Esophagus (tissue), 2 donors: Measurements from ENCODE around the gene BICD2. TPM values are rescaled to one million over a fixed set of nuclear protein-coding genes. Genes with fewer than 3 reads are reported as not detected.

Source experiments
- H3K27ac ChIP-seq, 2 donors: one replicate each; pipeline ENCODE4 v1.5.1; 2013; ENCODE audit warnings: low read depth in 2 of 2, mild to moderate bottlenecking in 2 of 2, inconsistent platforms in 1 of 2, low read length in 1 of 2, moderate library complexity in 1 of 2
- H3K27me3 ChIP-seq, 2 donors: one replicate each; pipeline ENCODE4 v1.6.1; 2013; ENCODE audit warnings: low read length in 2 of 2, control low read depth in 1 of 2, mild to moderate bottlenecking in 1 of 2; ENCODE audit not compliant: insufficient read depth in 2 of 2, control insufficient read depth in 1 of 2
- H3K36me3 ChIP-seq, 2 donors: one replicate each; pipeline ENCODE4 v1.6.1; 2013; ENCODE audit warnings: low read length in 1 of 2; ENCODE audit not compliant: control insufficient read depth in 2 of 2, insufficient read depth in 2 of 2
- H3K4me1 ChIP-seq, 2 donors: one replicate each; pipeline ENCODE4 v1.6.1; 2013; ENCODE audit warnings: low read length in 1 of 2; ENCODE audit not compliant: control insufficient read depth in 2 of 2, insufficient read depth in 2 of 2
- H3K4me3 ChIP-seq, 2 donors: one replicate each; pipeline ENCODE4 v1.5.1; 2013; ENCODE audit warnings: low read length in 2 of 2, mild to moderate bottlenecking in 2 of 2, low read depth in 1 of 2, moderate library complexity in 1 of 2
- H3K9me3 ChIP-seq, 2 donors: one replicate each; pipeline ENCODE4 v1.6.1; 2013; ENCODE audit warnings: mild to moderate bottlenecking in 2 of 2, low read depth in 1 of 2, low read length in 1 of 2, moderate library complexity in 1 of 2; ENCODE audit not compliant: control insufficient read depth in 2 of 2, insufficient read depth in 1 of 2
- WGBS, 2 donors: extraction: QIAGEN DNeasy Blood & Tissue Kit; methylation state at CpG; one replicate each; pipeline ENCODE4 v1.1.7; 2013; 5-methylcytosine and 5-hydroxymethylcytosine counted together
- polyA plus RNA-seq, 2 donors: library from polyadenylated mRNA; stranded (reverse); fragments of 200-250 nt; gene quantifications; one replicate each; pipeline ENCODE4 v1.2.3, GENCODE V29; 2013
- donor health status: healthy with polysubstance abuse.
- donor health status: Bipolar disorder and iron deficiency.

Gene BICD2
- polyA plus RNA-seq, 2 donors: 30.9 to 41.1 TPM

- peaks cover 8 to 61% of the 10 kb centered on the region in 2 donors for H3K36me3 ChIP-seq
- 76 to 83% methylated on average over 4 of the region's 4 CpGs for WGBS, 2 donors
- H3K9me3 ChIP-seq: no peaks in the 10 kb centered on the region
- H3K27ac ChIP-seq: peak overlapping the region; percentile 86 to 91
- H3K27me3 ChIP-seq: no peaks in the 10 kb centered on the region
- no peak overlapping the region for H3K4me3 ChIP-seq
- H3K4me1 ChIP-seq: peaks cover 8 to 47% of the 10 kb centered on the region in 2 donors
Measured at GRCh38 chr9:92725266-92725545, 39.4 kb downstream of the BICD2 start.

- 64 to 70% methylated on average over 10 of the region's 10 CpGs for WGBS, 2 donors
- no peak overlapping the region for H3K4me3 ChIP-seq
- no peaks in the 10 kb centered on the region for H3K9me3 ChIP-seq
- H3K4me1 ChIP-seq: peaks cover 6 to 43% of the 10 kb centered on the region in 2 donors
- peak overlapping the region; percentile 86 to 91 for H3K27ac ChIP-seq
- no peaks in the 10 kb centered on the region for H3K27me3 ChIP-seq
- H3K36me3 ChIP-seq: peaks cover 10 to 64% of the 10 kb centered on the region in 2 donors
Measured at GRCh38 chr9:92724528-92725265, 39.9 kb downstream of the BICD2 start.

GRCh38 chr9:92723801-92724323 lies 40.8 kb downstream of the BICD2 start:
- H3K36me3 ChIP-seq: peaks cover 9 to 64% of the 10 kb centered on the region in 2 donors
- H3K27me3 ChIP-seq: no peaks in the 10 kb centered on the region
- H3K4me3 ChIP-seq: no peak overlapping the region
- WGBS, 2 donors: 63 to 70% methylated on average over 9 of the region's 9 CpGs
- peaks cover 5 to 42% of the 10 kb centered on the region in 2 donors for H3K4me1 ChIP-seq
- peak overlapping the region; percentile 91 to 92 for H3K27ac ChIP-seq
- no peaks in the 10 kb centered on the region for H3K9me3 ChIP-seq

- Histone ChIP-seq H3K27me3 (no peaks in the 10 kb centered on the region), H3K4me1 (peaks cover 5 to 46% of the 10 kb centered on the region in 2 donors), H3K9me3 (no peaks in the 10 kb centered on the region), H3K4me3 (no peak overlapping the region), H3K36me3 (peaks cover 8 to 64% of the 10 kb centered on the region in 2 donors), H3K27ac (peak overlapping the region; percentile 91 to 92)
- WGBS, 2 donors: 40 to 46% methylated on average over 3 of the region's 3 CpGs
Measured at GRCh38 chr9:92723299-92723625, 41.4 kb downstream of the BICD2 start.

- Histone ChIP-seq H3K36me3 (peaks cover 8 to 64% of the 10 kb centered on the region in 2 donors), H3K27ac (peak overlapping the region; percentile 84 to 91), H3K9me3 (no peaks in the 10 kb centered on the region), H3K27me3 (no peaks in the 10 kb centered on the region), H3K4me3 (no peak overlapping the region), H3K4me1 (peaks cover 4 to 46% of the 10 kb centered on the region in 2 donors)
- WGBS, 2 donors: 58 to 72% methylated on average over 16 of the region's 16 CpGs
Measured at GRCh38 chr9:92722386-92723298, 42.0 kb downstream of the BICD2 start.

- peak overlapping the region; percentile 16 to 34 for H3K27ac ChIP-seq
- 80 to 86% methylated on average over 7 of the region's 7 CpGs for WGBS, 2 donors
Measured at GRCh38 chr9:92721548-92721947, 43.1 kb downstream of the BICD2 start.

GRCh38 chr9:92720807-92721535 lies 43.7 kb downstream of the BICD2 start:
- Histone ChIP-seq H3K36me3 (peaks cover 8 to 56% of the 10 kb centered on the region in 2 donors), H3K27me3 (no peaks in the 10 kb centered on the region), H3K4me3 (no peak overlapping the region), H3K27ac (peak overlapping the region in 1 of 2 donors; percentile 34), H3K4me1 (peaks cover 0 to 53% of the 10 kb centered on the region in 2 donors), H3K9me3 (no peaks in the 10 kb centered on the region)
- WGBS, 2 donors: 83 to 85% methylated on average over 8 of the region's 8 CpGs

More at GRCh38 chr9:92721548-92721947, 43.1 kb downstream of the BICD2 start:
- no peak overlapping the region for H3K4me3 ChIP-seq
- peaks cover 8 to 59% of the 10 kb centered on the region in 2 donors for H3K36me3 ChIP-seq
- H3K9me3 ChIP-seq: no peaks in the 10 kb centered on the region
- H3K4me1 ChIP-seq: peaks cover 0 to 53% of the 10 kb centered on the region in 2 donors
- no peaks in the 10 kb centered on the region for H3K27me3 ChIP-seq

GRCh38 chr9:92720209-92720765 lies 44.3 kb downstream of the BICD2 start:
- 94 to 95% methylated on average over 24 of the region's 24 CpGs for WGBS, 2 donors
- Histone ChIP-seq H3K4me1 (peaks cover 0 to 49% of the 10 kb centered on the region in 2 donors), H3K36me3 (peaks cover 8 to 50% of the 10 kb centered on the region in 2 donors)

More at GRCh38 chr9:92720209-92720765, 44.3 kb downstream of the BICD2 start:
- Histone ChIP-seq H3K27me3 (no peaks in the 10 kb centered on the region), H3K4me3 (no peak overlapping the region), H3K27ac (no peak overlapping the region), H3K9me3 (no peaks in the 10 kb centered on the region)
